HCT116 (cell line): ENCODE measurements around the gene TMCO5A.

Source experiments
- ATF3 ChIP-seq: IDR thresholded peaks from 2 replicates; pipeline ENCODE4 v1.6.1; 2012
- EZH2 ChIP-seq: fragments of 200-600 bp; sonication (generic); IDR thresholded peaks from 2 replicates; pipeline ENCODE4 v1.6.1; 2017; ENCODE audit warnings: antibody characterized with exemption, mixed run types
- EZH2phosphoT487 ChIP-seq: fragments of 200-600 bp; IDR thresholded peaks from 2 replicates; pipeline ENCODE4 v1.6.1; 2018; ENCODE audit warnings: antibody characterized with exemption, borderline replicate concordance
- FOSL1 ChIP-seq: IDR thresholded peaks from 2 replicates; pipeline ENCODE4 v1.6.1; 2012; ENCODE audit warnings: low read depth
- POLR2A ChIP-seq: IDR thresholded peaks from 2 replicates; pipeline ENCODE4 v1.7.0; 2011; ENCODE audit warnings: borderline replicate concordance; ENCODE audit not compliant: insufficient read depth, insufficient read length; ENCODE audit errors: extremely low read depth
- POLR2AphosphoS5 ChIP-seq: IDR thresholded peaks from 2 replicates; pipeline ENCODE4 v1.6.1; 2011; ENCODE audit warnings: mild to moderate bottlenecking, low read depth, low read length, moderate library complexity
- REST ChIP-seq: IDR thresholded peaks from 2 replicates; pipeline ENCODE4 v1.6.1; 2012; ENCODE audit warnings: low read depth
- SIN3A ChIP-seq: IDR thresholded peaks from 2 replicates; pipeline ENCODE4 v1.6.1; 2012; ENCODE audit warnings: low read depth
- ZNF274 ChIP-seq: fragments of 200-500 bp; sonication (Bioruptor generic); IDR thresholded peaks from 2 replicates; pipeline ENCODE4 v1.6.1; 2014; ENCODE audit warnings: mild to moderate bottlenecking, low read depth, low read length, inconsistent platforms
- TF ChIP-seq, protein P1 (sequence below), 3 experiments: fragments of 200-600 bp in 1 of 3; sonication (generic) in 1 of 3; IDR thresholded peaks in 2 of 3; conservative IDR thresholded peaks in 1 of 3; 2 replicates each; pipeline ENCODE4 v1.5.1; 2012 to 2017; ENCODE audit warnings: low read depth in 2 of 3, low read length in 2 of 3, antibody characterized with exemption in 1 of 3, borderline replicate concordance in 1 of 3, control low read depth in 1 of 3, mild to moderate bottlenecking in 1 of 3, mixed read lengths in 1 of 3, mixed run types in 1 of 3, moderate library complexity in 1 of 3; ENCODE audit not compliant: insufficient read depth in 1 of 3
- TF ChIP-seq, protein P2 (sequence below): IDR thresholded peaks from 2 replicates; pipeline ENCODE4 v1.6.1; 2011; ENCODE audit warnings: mild to moderate bottlenecking, low read length, moderate library complexity; ENCODE audit not compliant: insufficient replicate concordance; ENCODE audit errors: extremely low read depth
- TF ChIP-seq, protein P3 (sequence below): IDR thresholded peaks from 2 replicates; pipeline ENCODE4 v1.6.1; 2012

DNA sequence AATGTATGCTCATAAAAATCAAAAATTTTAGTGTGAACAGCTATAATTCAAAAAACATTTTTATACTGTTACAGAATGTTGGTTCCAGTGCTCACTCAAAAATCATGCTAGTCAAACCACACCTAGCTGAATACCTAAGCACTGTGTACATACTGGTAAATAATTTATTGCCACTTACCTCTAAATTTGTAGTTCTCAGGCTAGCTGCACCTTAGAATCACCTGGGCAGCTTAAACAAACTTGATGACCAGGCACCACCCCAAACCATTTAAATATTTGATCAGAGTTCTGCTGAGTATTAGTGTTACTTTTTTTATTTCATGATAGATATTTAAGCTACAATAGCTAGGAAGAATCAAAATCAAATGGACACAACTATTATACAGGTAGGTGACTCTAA is 32.3 kb upstream of the TMCO5A start:
- TF ChIP-seq, protein P1, sequence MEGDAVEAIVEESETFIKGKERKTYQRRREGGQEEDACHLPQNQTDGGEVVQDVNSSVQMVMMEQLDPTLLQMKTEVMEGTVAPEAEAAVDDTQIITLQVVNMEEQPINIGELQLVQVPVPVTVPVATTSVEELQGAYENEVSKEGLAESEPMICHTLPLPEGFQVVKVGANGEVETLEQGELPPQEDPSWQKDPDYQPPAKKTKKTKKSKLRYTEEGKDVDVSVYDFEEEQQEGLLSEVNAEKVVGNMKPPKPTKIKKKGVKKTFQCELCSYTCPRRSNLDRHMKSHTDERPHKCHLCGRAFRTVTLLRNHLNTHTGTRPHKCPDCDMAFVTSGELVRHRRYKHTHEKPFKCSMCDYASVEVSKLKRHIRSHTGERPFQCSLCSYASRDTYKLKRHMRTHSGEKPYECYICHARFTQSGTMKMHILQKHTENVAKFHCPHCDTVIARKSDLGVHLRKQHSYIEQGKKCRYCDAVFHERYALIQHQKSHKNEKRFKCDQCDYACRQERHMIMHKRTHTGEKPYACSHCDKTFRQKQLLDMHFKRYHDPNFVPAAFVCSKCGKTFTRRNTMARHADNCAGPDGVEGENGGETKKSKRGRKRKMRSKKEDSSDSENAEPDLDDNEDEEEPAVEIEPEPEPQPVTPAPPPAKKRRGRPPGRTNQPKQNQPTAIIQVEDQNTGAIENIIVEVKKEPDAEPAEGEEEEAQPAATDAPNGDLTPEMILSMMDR (IDR thresholded peaks at IDR 0.05 in 2 of 3, conservative IDR thresholded peaks at IDR 0.05 in 1 of 3; ENCODE audit: borderline replicate concordance in 1 of 3, insufficient read depth in 1 of 3, low read depth in 2 of 3, low read length in 2 of 3), result no peak
- TF ChIP-seq EZH2phosphoT487, result no peak
- no peak for TF ChIP-seq POLR2A
- TF ChIP-seq FOSL1, result no peak
- no peak for TF ChIP-seq SIN3A
- TF ChIP-seq ATF3, result no peak
- no peak for TF ChIP-seq ZNF274
- TF ChIP-seq, protein P2, sequence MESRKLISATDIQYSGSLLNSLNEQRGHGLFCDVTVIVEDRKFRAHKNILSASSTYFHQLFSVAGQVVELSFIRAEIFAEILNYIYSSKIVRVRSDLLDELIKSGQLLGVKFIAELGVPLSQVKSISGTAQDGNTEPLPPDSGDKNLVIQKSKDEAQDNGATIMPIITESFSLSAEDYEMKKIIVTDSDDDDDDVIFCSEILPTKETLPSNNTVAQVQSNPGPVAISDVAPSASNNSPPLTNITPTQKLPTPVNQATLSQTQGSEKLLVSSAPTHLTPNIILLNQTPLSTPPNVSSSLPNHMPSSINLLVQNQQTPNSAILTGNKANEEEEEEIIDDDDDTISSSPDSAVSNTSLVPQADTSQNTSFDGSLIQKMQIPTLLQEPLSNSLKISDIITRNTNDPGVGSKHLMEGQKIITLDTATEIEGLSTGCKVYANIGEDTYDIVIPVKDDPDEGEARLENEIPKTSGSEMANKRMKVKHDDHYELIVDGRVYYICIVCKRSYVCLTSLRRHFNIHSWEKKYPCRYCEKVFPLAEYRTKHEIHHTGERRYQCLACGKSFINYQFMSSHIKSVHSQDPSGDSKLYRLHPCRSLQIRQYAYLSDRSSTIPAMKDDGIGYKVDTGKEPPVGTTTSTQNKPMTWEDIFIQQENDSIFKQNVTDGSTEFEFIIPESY, result no peak
- no peak for TF ChIP-seq EZH2
- TF ChIP-seq REST, result no peak
- TF ChIP-seq, protein P3, sequence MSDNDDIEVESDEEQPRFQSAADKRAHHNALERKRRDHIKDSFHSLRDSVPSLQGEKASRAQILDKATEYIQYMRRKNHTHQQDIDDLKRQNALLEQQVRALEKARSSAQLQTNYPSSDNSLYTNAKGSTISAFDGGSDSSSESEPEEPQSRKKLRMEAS, result no peak
- TF ChIP-seq POLR2AphosphoS5, result no peak
